Testis (tissue), 3 donors: ENCODE measurements around the gene THOP1. TPM values are rescaled to one million over a fixed set of nuclear protein-coding genes. Genes with fewer than 3 reads are reported as not detected.

Experiments used
- DNase-seq: peaks from one replicate; pipeline ENCODE4 v3.0.0-alpha.2; 2019
- H3K27ac ChIP-seq, 2 donors: fragments of 200-600 bp; sonication (generic); one replicate each; pipeline ENCODE4 v1.5.1; 2019
- H3K27me3 ChIP-seq: fragments of 200-600 bp; sonication (generic); one replicate; pipeline ENCODE4 v1.5.1; 2019
- H3K36me3 ChIP-seq: fragments of 200-600 bp; sonication (generic); one replicate; pipeline ENCODE4 v1.5.1; 2017; ENCODE audit warnings: low read depth; ENCODE audit errors: missing control alignments
- H3K4me1 ChIP-seq: fragments of 200-600 bp; sonication (generic); one replicate; pipeline ENCODE4 v1.5.1; 2019
- H3K4me3 ChIP-seq, 2 donors: fragments of 200-600 bp; sonication (generic); one replicate each; pipeline ENCODE4 v1.5.1; 2017 to 2019
- H3K9me3 ChIP-seq: fragments of 200-600 bp; sonication (generic); one replicate; pipeline ENCODE4 v1.5.1; 2017
- CTCF ChIP-seq, 3 experiments: fragments of 450-650 bp in 2 of 3; fragments of 200-600 bp in 1 of 3; sonication (generic) in 1 of 3; IDR thresholded peaks; one replicate each; pipeline ENCODE4 v1.5.1; 2016 to 2019; ENCODE audit warnings: antibody characterized with exemption in 3 of 3, mild to moderate bottlenecking in 2 of 3, moderate library complexity in 1 of 3
- POLR2A ChIP-seq: fragments of 450-650 bp; IDR thresholded peaks from one replicate; pipeline ENCODE4 v1.6.1; 2017; ENCODE audit warnings: antibody characterized with exemption, mild to moderate bottlenecking, moderate library complexity
- WGBS, 2 donors: methylation state at CpG; one replicate each; pipeline ENCODE4 v1.1.5; 2018; 5-methylcytosine and 5-hydroxymethylcytosine counted together
- intact Hi-C: fragments of 100-400 bp; cut with DNase I; formaldehyde crosslinking; loops from one replicate; pipeline ENCODE4 v1.15.1; 2023; ENCODE audit warnings: low total_unique reads
- polyA plus RNA-seq: library from polyadenylated mRNA; stranded (reverse); fragments of 350-450 nt; fragmentation: Illumina TruSeq; extraction: RNeasy Lipid Tissue Mini Kit (QIAGEN cat#74804); gene quantifications from one replicate; pipeline ENCODE4 v1.2.3, GENCODE V29; 2014; ENCODE audit warnings: low read depth, low replicate concordance; ENCODE audit not compliant: insufficient read depth
- total RNA-seq, 2 donors: library from RNA; depleted of rRNA; stranded (reverse); fragments of >200 nt; gene quantifications; one replicate each; pipeline ENCODE4 v1.2.3, GENCODE V29; 2016

Gene THOP1
- total and polyA plus RNA-seq, 3 donors from 2014 or later: 111 to 166 (median 134) TPM

- Histone ChIP-seq H3K27ac (no peak overlapping the region), H3K9me3 (no peaks in the 10 kb centered on the region), H3K27me3 (no peaks in the 10 kb centered on the region), H3K36me3 (no peaks in the 10 kb centered on the region), H3K4me3 (no peak overlapping the region), H3K4me1 (no peaks in the 10 kb centered on the region)
- intact Hi-C loops: no loop called here
- DNase-seq: no peak
- no peak for TF ChIP-seq CTCF (IDR thresholded peaks at IDR 0.05)
- TF ChIP-seq POLR2A: no peak
- 94 to 100% methylated on average over 2 to 16 of the region's 16 CpGs for WGBS, 2 donors
These were observed 24.0 kb upstream of the THOP1 start for GRCh38 chr19:2761309-2761677.

GRCh38 chr19:2761876-2762782 is 23.2 kb upstream of the THOP1 start:
- Histone ChIP-seq H3K27ac (no peak overlapping the region), H3K27me3 (no peaks in the 10 kb centered on the region), H3K36me3 (no peaks in the 10 kb centered on the region), H3K4me3 (no peak overlapping the region), H3K9me3 (no peaks in the 10 kb centered on the region), H3K4me1 (no peaks in the 10 kb centered on the region)
- WGBS, 2 donors: 92 to 94% methylated on average over 31 to 43 of the region's 43 CpGs
- no peak for DNase-seq
- intact Hi-C loops: no loop called here
- TF ChIP-seq POLR2A (no peak), CTCF (IDR thresholded peaks at IDR 0.05) (no peak)

GRCh38 chr19:2762783-2763496 is 22.4 kb upstream of the THOP1 start:
- Histone ChIP-seq H3K4me1 (no peaks in the 10 kb centered on the region), H3K4me3 (no peak overlapping the region), H3K9me3 (no peaks in the 10 kb centered on the region), H3K27me3 (no peaks in the 10 kb centered on the region), H3K27ac (no peak overlapping the region), H3K36me3 (no peaks in the 10 kb centered on the region)
- no peak for DNase-seq
- TF ChIP-seq CTCF (IDR thresholded peaks at IDR 0.05): no peak
- TF ChIP-seq POLR2A: no peak
- 93 to 100% methylated on average over 3 to 23 of the region's 23 CpGs for WGBS, 2 donors
- intact Hi-C loops: no loop called here

GRCh38 chr19:2763687-2764086 is 21.6 kb upstream of the THOP1 start:
- TF ChIP-seq POLR2A (no peak), CTCF (IDR thresholded peaks at IDR 0.05) (no peak)
- no peaks in the 10 kb centered on the region for H3K36me3 ChIP-seq
- H3K27ac ChIP-seq: no peak overlapping the region
- intact Hi-C loops: no loop called here
- no peaks in the 10 kb centered on the region for H3K27me3 ChIP-seq
- no peak overlapping the region for H3K4me3 ChIP-seq
- WGBS, 2 donors: 86 to 97% methylated on average over 6 to 12 of the region's 12 CpGs
- no peak for DNase-seq
- no peaks in the 10 kb centered on the region for H3K4me1 ChIP-seq
- H3K9me3 ChIP-seq: no peaks in the 10 kb centered on the region
